Lower lobe of right lung (tissue), 2 donors: ENCODE measurements around the gene ACAP1. TPM values are rescaled to one million over a fixed set of nuclear protein-coding genes. Genes with fewer than 3 reads are reported as not detected.

Experiments
- ATAC-seq, 2 donors: fragments of 200-7000 bp; cut with Tn5 transposase; one replicate each; pipeline ENCODE4 v1.9.1; 2020 to 2022; ENCODE audit warnings: mild to moderate bottlenecking in 2 of 2, moderate library complexity in 2 of 2
- DNase-seq: peaks from one replicate; pipeline ENCODE4 v3.0.0-alpha.2; 2020
- H3K27ac ChIP-seq: fragments of 200-600 bp; one replicate; pipeline ENCODE4 v1.8.0; 2022
- H3K27me3 ChIP-seq: fragments of 200-600 bp; one replicate; pipeline ENCODE4 v1.8.0; 2022; ENCODE audit warnings: low read depth
- H3K36me3 ChIP-seq: fragments of 200-600 bp; one replicate; pipeline ENCODE4 v1.8.0; 2022; ENCODE audit warnings: mild to moderate bottlenecking
- H3K4me1 ChIP-seq: fragments of 200-600 bp; one replicate; pipeline ENCODE4 v1.8.0; 2022
- H3K4me3 ChIP-seq: fragments of 200-600 bp; one replicate; pipeline ENCODE4 v1.8.0; 2022; ENCODE audit warnings: mild to moderate bottlenecking
- H3K9me3 ChIP-seq: fragments of 200-600 bp; one replicate; pipeline ENCODE4 v1.8.0; 2022
- CTCF ChIP-seq: fragments of 200-600 bp; IDR thresholded peaks from one replicate; pipeline ENCODE4 v1.8.0; 2022; ENCODE audit warnings: antibody characterized with exemption, mild to moderate bottlenecking
- intact Hi-C: fragments of 100-400 bp; cut with DNase I; formaldehyde crosslinking; loops from one replicate; pipeline ENCODE4 v1.11.0; 2022
- total RNA-seq: library from RNA; stranded (reverse); fragmentation: NEBNext Ultra II Directional; extraction: Animal tissue kit (Norgen Biotek cat#: 25700); gene quantifications from one replicate; pipeline ENCODE4 v1.2.1, GENCODE V29; 2021
- donor health status: DM: no; HTN: yes; CAD: no; lungs with severe emphysema.

The ACAP1 gene
- total RNA-seq, 1 donor from 2014 or later, result 26.5 TPM

- H3K27me3 ChIP-seq, result peaks cover 52% of the 10 kb centered on the region
- intact Hi-C loops, result no loop called here
- H3K9me3 ChIP-seq, result no peaks in the 10 kb centered on the region
- ATAC-seq, result no peak
- H3K27ac ChIP-seq, result no peak overlapping the region
- no peak overlapping the region for H3K4me3 ChIP-seq
- no peak for TF ChIP-seq CTCF
- H3K4me1 ChIP-seq, result peaks cover 29% of the 10 kb centered on the region
- DNase-seq, result no peak
- no peaks in the 10 kb centered on the region for H3K36me3 ChIP-seq
Observed at GRCh38 chr17:7292729-7293128, 43.6 kb upstream of the ACAP1 start.

GRCh38 chr17:7293159-7293558 is 43.2 kb upstream of the ACAP1 start:
- no peak for ATAC-seq
- intact Hi-C loops, result no loop called here
- no peak overlapping the region for H3K27ac ChIP-seq

GRCh38 chr17:7293816-7294613 is 42.3 kb upstream of the ACAP1 start:
- H3K4me3 ChIP-seq, result peak overlapping the region; percentile 47
- no peaks in the 10 kb centered on the region for H3K36me3 ChIP-seq
- ATAC-seq (no peak), DNase-seq (peak; percentile 67)
- intact Hi-C loops, result no loop called here
- no peaks in the 10 kb centered on the region for H3K9me3 ChIP-seq
- H3K4me1 ChIP-seq, result peaks cover 29% of the 10 kb centered on the region
- H3K27ac ChIP-seq, result no peak overlapping the region
- no peak for TF ChIP-seq CTCF
- H3K27me3 ChIP-seq, result peaks cover 49% of the 10 kb centered on the region

More at GRCh38 chr17:7293159-7293558, 43.2 kb upstream of the ACAP1 start:
- Histone ChIP-seq H3K27me3 (peaks cover 52% of the 10 kb centered on the region), H3K4me3 (no peak overlapping the region), H3K4me1 (peaks cover 29% of the 10 kb centered on the region), H3K9me3 (no peaks in the 10 kb centered on the region), H3K36me3 (no peaks in the 10 kb centered on the region)
- DNase-seq, result peak; percentile 38
- no peak for TF ChIP-seq CTCF

- Histone ChIP-seq H3K27ac (no peak within 1 kb of the TSS), H3K27me3 (peaks cover 49% of the 10 kb centered on the region), H3K4me3 (peak within 1 kb of the TSS; percentile 47), H3K36me3 (no peaks in the 10 kb centered on the region), H3K9me3 (no peaks in the 10 kb centered on the region), H3K4me1 (peaks cover 29% of the 10 kb centered on the region)
- DNase-seq (peak; percentile 69), ATAC-seq (peak; percentile 61 to 70)
- intact Hi-C loops, result no loop called here
- no peak for TF ChIP-seq CTCF
Observed at GRCh38 chr17:7294614-7295153, 41.6 kb upstream of the ACAP1 start, which contains the start of gene YBX2. TSS of gene YBX2 (minus strand) at chr17:7294639. CDS start at chr17:7294500, 139 bp downstream.

GRCh38 chr17:7295230-7296180 is 40.8 kb upstream of the ACAP1 start:
- H3K4me1 ChIP-seq, result peaks cover 29% of the 10 kb centered on the region
- DNase-seq (no peak), ATAC-seq (no peak)
- no peaks in the 10 kb centered on the region for H3K36me3 ChIP-seq
- no peaks in the 10 kb centered on the region for H3K9me3 ChIP-seq
- H3K27ac ChIP-seq, result no peak overlapping the region
- H3K4me3 ChIP-seq, result peak overlapping the region; percentile 47
- intact Hi-C loops, result no loop called here
- H3K27me3 ChIP-seq, result peaks cover 49% of the 10 kb centered on the region
- TF ChIP-seq CTCF, result no peak
